Keratinocyte (primary cell): ENCODE data around the gene MSL3B.

ENCODE experiments used
- CTCF ChIP-seq, 3 experiments: IDR thresholded peaks in 1 of 3; conservative IDR thresholded peaks in 1 of 3; optimal IDR thresholded peaks in 1 of 3; 2 replicates in 2 of 3; 3 replicates in 1 of 3; pipeline versions ENCODE3 to v1.5.1; 2011; ENCODE audit warnings: low read length in 3 of 3, mild to moderate bottlenecking in 3 of 3, moderate library complexity in 2 of 3, control low read depth in 1 of 3, inconsistent platforms in 1 of 3; ENCODE audit not compliant: insufficient read depth in 2 of 3; ENCODE audit errors: extremely low read depth in 1 of 3
- EZH2 ChIP-seq: IDR thresholded peaks from one replicate; pipeline ENCODE4 v1.6.1; 2012; ENCODE audit warnings: inconsistent platforms, mild to moderate bottlenecking, low read length, moderate library complexity

- TF ChIP-seq CTCF (optimal IDR thresholded peaks at IDR 0.05 in 1 of 3, IDR thresholded peaks at IDR 0.05 in 1 of 3, conservative IDR thresholded peaks at IDR 0.05 in 1 of 3; ENCODE audit: extremely low read depth in 1 of 3, insufficient read depth in 2 of 3, low read length in 3 of 3) (no peak), EZH2 (no peak)
These were observed 51.9 kb downstream of the MSL3B start for GRCh38 chr2:233816334-233816733.
